Measurements from ENCODE around the gene RALGDS.

GRCh38 chr9:133160742-133161546 is 39.9 kb upstream of the RALGDS start:
- TF ChIP-seq ZNF462 (CRISPR knock-in tag; IDR thresholded peaks at IDR 0.05) (no peak), CTCF (conservative IDR thresholded peaks at IDR 0.05; ENCODE audit: low read depth in 2 of 2) (peak; percentile 65 to 72), EZH2 (IDR thresholded peaks at IDR 0.05; ENCODE audit: low read depth, unreplicated experiment) (no peak), CREB1 (CRISPR knock-in tag; IDR thresholded peaks at IDR 0.05; ENCODE audit: low read depth) (no peak), POLR2AphosphoS5 (IDR thresholded peaks at IDR 0.05; ENCODE audit: low read depth) (no peak), EZH2phosphoT487 (IDR thresholded peaks at IDR 0.05; ENCODE audit: unreplicated experiment) (no peak), ZNF114 (CRISPR knock-in tag; IDR thresholded peaks at IDR 0.05) (no peak), ZNF331 (CRISPR knock-in tag; IDR thresholded peaks at IDR 0.05; ENCODE audit: low read depth) (no peak), NANOG (IDR thresholded peaks at IDR 0.05; ENCODE audit: borderline replicate concordance) (no peak), JUNB (IDR thresholded peaks at IDR 0.05; ENCODE audit: unreplicated experiment) (no peak), ETS1 (IDR thresholded peaks at IDR 0.05) (no peak)
- TF ChIP-seq, protein P1, sequence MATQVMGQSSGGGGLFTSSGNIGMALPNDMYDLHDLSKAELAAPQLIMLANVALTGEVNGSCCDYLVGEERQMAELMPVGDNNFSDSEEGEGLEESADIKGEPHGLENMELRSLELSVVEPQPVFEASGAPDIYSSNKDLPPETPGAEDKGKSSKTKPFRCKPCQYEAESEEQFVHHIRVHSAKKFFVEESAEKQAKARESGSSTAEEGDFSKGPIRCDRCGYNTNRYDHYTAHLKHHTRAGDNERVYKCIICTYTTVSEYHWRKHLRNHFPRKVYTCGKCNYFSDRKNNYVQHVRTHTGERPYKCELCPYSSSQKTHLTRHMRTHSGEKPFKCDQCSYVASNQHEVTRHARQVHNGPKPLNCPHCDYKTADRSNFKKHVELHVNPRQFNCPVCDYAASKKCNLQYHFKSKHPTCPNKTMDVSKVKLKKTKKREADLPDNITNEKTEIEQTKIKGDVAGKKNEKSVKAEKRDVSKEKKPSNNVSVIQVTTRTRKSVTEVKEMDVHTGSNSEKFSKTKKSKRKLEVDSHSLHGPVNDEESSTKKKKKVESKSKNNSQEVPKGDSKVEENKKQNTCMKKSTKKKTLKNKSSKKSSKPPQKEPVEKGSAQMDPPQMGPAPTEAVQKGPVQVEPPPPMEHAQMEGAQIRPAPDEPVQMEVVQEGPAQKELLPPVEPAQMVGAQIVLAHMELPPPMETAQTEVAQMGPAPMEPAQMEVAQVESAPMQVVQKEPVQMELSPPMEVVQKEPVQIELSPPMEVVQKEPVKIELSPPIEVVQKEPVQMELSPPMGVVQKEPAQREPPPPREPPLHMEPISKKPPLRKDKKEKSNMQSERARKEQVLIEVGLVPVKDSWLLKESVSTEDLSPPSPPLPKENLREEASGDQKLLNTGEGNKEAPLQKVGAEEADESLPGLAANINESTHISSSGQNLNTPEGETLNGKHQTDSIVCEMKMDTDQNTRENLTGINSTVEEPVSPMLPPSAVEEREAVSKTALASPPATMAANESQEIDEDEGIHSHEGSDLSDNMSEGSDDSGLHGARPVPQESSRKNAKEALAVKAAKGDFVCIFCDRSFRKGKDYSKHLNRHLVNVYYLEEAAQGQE (IDR thresholded peaks at IDR 0.05; ENCODE audit: unreplicated experiment): no peak
